HG03097 (cell line): ENCODE measurements around the gene CELSR1.

ENCODE experiments used
- ATAC-seq: cut with Tn5 transposase; IDR thresholded peaks from one replicate; pipeline ENCODE4 v1.9.1; 2021; ENCODE audit not compliant: unreplicated experiment, low FRiP score

Gene CELSR1

DNA sequence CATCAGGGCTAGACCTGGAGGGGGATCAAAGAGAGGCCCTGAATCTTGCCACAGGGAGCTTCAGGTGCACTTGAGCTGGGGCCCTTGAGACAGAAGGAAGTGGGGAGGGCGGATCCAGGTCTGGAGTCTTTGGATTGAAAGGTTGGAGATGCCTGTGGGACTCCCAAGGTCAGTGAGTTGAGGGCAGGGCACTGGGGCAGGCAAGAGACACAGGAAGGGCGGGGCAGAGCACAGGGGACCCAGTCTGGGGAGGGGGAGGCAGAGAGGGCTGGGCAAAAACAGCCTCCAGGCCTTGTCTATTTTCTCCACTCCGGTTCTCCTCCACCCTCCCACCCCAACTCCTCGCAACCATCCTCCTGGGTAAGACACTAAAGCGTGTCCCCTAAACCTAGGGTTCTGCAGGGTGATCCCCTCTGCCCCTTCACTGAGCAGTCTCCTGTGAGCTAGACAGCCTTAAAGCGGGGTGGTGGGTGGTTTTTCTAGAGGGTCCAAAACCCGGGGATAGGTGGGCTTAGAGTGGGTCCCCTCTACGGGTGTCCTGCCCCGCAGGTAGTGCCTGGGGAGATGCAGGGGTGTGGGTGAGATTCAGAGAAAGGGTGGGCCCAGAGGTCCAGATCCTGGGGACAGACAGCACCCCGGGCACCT lies 38.6 kb upstream of the CELSR1 start:
- ATAC-seq, result no peak

DNA sequence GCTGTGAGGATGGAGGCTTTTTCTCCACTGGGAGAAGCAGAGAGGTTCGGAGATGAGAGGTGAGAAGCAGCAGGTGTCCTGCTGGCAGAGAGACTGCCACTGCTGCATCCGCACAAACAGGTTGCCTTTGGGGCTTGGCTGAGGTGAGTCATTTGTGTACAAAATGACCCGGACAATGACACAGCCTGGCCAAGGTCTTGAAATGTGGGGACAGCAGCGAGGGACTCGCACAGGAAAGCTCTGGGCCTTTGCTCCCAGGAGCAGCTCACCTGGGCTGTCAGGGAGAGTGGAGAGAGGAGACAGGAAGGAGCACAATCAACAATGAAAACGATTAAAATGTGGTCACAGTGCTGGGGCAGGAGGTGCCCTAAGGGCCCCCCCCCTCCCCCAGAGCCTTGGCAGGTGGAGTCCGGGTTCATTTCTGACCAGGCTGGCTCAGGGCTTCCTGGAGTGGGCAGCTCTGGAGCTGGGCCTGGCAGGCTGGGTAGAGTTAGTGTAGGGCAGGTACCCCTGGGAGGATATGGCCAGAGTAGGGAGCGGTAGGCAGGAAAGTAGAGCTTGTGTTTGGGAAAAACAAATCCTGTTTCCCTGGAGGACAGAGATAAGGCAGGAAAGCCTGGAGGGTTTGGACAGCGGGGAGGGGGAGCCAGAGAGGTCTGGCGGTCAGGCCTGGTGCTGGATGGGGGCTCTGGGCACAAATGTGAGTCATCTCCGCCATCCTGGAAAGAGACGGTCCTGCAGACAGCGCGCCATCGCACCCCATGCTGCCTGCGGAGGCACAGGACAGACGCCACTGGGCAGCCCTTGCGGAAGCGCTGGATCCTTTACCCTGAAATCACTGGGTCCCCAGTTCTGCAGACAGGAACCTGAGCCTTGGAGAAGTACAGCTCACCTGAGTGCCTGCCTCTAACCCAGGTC lies 37.8 kb upstream of the CELSR1 start:
- no peak for ATAC-seq

GRCh38 chr22:46574438-46574992 lies 37.1 kb upstream of the CELSR1 start:
- no peak for ATAC-seq

GRCh38 chr22:46573781-46574437 lies 36.5 kb upstream of the CELSR1 start:
- no peak for ATAC-seq

GRCh38 chr22:46572911-46573780 lies 35.7 kb upstream of the CELSR1 start:
- ATAC-seq, result no peak

DNA sequence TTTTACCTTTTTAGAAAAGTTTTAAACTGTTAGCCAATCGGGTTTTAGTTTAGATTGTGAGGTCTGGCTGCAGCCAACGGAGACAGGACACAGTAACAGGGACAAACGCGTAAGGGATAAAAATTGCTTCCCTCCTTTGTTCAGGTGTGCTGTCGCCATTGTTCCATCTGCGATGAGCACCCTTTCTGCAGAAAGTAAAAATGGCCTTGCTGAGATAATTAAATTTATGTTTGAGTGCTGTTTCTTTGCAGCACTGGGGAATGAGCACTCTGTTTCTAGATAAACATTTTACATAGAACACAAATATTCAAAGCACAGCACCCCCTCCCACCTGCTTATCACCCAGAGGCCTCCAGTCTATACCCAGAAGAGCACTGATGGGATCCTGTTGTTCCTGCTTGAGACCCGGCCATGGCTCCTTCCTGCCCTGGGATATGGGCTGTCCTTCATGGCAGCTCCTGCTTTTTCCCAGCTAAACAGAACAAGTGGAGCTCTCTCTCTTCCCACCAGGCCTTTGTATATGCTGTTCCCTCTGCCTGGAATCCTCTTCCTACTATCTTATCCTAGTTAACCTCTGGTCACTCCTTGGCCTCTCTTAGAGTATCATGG lies 34.3 kb upstream of the CELSR1 start:
- no peak for ATAC-seq

DNA sequence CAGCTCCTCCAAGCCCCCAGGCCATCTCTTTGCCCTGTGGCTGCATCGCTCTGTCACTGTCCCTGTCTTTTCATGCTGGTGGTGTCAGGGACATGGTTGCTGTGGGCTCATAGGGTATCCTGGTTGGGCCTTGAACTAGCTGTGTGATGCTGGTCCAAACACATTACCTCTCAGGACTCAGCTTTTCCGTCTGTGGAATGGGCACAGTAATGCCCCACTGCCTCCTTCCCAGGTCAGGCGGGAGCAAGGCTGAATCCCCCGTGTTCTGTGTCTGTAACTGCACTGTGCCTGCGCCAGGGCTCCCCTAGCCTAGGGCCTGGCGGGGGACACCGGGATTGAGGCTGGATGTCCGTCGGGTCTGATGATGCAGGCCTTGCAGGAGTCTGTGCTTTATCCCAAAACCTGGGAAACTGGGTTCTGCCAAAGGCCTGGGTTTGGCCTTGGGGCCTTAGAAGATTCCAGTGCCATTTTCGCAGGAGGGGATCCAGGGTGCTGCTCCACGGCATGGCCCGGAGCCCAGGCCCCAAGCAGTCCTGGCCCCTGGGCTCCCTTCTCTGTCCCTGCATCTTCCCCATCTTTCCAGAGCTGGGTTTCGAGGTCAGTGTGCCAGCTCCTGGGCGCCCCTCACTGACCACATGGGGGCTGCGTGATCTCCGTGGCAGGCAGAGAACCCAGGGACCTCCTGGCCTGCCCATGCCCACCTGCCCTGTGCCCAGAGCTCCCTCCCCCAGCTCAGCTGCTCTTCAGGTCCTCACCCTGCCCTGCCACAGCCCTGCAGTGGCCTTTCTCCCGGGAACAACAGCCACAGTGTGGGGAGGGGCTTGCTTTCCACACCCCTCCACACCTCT lies 32.7 kb upstream of the CELSR1 start:
- ATAC-seq, result no peak

DNA sequence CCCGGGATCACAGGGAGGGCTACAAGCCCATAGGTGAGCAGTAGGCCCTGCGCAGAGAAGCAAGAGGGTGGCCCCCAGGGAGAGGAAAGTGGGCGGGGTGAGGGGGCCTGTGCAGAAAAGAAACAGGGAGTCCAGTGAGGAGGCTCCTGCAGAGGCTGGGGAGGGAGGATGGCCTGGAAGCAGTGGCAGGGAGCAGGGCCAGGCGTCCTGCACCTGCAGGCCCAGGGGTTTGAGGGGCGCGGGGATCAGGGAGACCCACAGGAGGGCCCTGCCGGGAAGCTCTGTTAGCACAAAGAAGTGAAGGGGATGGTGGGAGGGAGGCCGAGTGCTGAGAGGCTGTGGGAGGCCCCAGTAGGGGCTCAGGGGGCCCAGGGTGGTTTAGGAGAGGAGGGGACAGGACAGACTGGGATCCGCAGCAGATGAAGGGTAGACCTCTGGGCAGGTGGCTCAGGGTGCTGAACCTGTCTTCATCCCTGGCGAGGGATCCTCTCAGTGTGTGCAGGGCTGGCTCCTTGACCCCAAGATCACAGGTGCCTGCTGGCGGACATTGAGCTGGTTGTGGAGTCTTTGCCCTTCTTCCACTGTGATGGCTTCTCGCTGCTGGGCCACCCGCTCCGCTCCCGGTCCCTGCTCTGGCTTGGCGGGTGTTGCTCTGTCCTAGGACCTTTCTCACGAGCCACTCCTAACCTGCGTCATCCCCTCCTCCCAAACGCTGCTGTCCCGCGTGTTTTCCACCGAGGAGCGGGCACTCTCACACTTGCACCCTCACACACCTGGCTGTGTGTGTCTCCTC lies 31.8 kb upstream of the CELSR1 start:
- ATAC-seq, result no peak

GRCh38 chr22:46568102-46568809 lies 30.8 kb upstream of the CELSR1 start:
- ATAC-seq, result no peak

DNA sequence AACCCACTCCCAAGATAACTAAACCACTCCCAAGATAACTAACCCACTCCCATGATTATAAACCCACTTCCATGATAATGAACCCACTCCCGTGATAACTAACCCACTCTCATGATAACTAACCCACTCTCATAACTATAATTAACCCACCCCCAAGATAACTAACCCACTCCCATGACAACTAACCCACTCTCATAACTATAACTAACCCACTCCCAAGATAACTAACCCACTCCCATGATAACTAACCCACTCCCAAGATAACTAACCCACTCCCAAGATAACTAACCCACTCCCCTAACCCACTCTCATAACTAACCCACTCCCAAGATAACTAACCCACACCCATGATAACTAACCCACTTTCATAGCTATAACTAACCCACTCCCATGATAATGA lies 30.1 kb upstream of the CELSR1 start:
- no peak for ATAC-seq

- ATAC-seq, result no peak
Measured at GRCh38 chr22:46564084-46564714, 26.8 kb upstream of the CELSR1 start.

GRCh38 chr22:46563381-46564083 lies 26.1 kb upstream of the CELSR1 start:
- no peak for ATAC-seq

GRCh38 chr22:46561435-46561905 lies 24.1 kb upstream of the CELSR1 start:
- no peak for ATAC-seq

DNA sequence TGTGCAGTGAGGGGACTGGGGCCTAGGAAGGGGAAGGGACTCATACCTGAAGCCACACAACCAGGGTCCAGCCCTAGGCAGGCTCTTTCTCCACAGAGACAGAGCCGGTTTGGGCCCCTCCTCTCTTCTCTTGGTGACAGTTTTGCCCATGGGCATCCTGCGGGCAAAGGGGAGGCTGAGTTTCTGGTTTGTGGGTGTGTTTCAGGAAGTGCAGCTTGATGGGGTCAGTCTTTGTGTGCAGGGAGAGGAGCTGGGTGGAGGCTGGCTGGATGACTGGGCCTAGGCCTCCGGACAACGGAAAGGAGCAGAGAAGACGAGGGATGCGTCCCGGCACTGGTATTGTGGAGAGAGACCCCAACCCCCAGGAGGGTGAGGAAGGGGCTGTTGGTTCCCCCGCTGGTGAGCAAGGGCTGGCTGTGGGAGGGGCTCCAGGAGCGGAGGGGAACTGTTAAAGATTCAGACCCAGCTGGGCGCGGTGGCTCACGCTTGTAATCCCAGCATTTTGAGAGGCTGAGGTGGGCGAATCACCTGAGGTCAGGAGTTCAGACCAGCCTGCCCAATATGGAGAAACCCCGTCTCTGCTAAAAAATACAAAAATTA lies 23.4 kb upstream of the CELSR1 start:
- no peak for ATAC-seq

DNA sequence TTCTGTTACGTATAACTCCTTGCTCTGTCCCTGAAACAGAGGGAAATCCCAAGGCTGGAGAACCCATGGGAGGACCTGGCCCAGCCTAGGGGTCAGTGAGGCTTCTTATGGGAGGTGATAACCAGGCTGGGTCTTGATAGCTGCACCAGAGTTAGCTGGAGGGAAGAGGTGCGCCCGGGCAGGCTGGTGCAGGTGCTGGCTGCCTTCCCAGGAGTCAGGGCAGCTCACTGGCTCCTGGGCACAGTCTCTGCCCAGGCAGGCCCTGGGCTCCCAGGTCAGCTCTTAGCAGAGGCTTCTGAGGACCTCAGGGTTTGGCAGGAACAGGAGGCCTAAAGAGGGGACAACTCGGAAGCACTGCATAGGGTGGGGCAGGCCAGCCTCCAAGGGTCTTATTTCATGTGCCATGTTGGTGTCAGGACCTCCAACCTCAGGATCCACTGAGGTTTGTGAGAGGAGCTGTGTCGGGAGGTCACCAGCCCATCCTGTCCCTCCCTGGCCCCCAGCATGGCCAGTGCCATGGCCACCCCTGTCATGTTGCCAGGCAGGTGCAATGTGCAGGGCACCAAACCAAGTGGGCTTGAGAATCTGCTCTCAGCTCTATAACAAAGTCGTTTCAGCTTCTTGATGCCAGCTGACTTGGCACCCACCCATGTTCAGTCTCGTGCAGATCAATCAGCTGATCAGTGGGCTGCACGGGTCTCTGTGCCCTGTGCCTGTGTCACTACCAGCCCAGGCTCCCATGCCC lies 20.5 kb upstream of the CELSR1 start:
- no peak for ATAC-seq
